MM.1S (cell line): ENCODE data around the gene RPGRIP1L.

Experiments used
- DNase-seq: peaks from one replicate; pipeline ENCODE4 v3.0.0-alpha.2; 2015
- H2AFZ ChIP-seq: fragments of 300-600 bp; sonication (generic); 2 replicates; pipeline ENCODE4 v1.6.0; 2016; ENCODE audit warnings: antibody characterized with exemption, low read length
- H3F3A ChIP-seq: fragments of 300-600 bp; sonication (generic); 2 replicates; pipeline ENCODE4 v1.6.1; 2016; ENCODE audit warnings: mild to moderate bottlenecking, antibody characterized with exemption, low read length, moderate library complexity, mixed read lengths; ENCODE audit not compliant: insufficient read depth
- H3K27ac ChIP-seq: fragments of 300-600 bp; sonication (generic); 2 replicates; pipeline ENCODE4 v1.5.1; 2016; ENCODE audit warnings: mild to moderate bottlenecking, low read length
- H3K27me3 ChIP-seq: fragments of 300-600 bp; sonication (generic); replicated peaks from 2 replicates; pipeline ENCODE4 v1.6.0; 2016; ENCODE audit warnings: low read length; ENCODE audit not compliant: insufficient read depth
- H3K36me3 ChIP-seq: fragments of 300-600 bp; sonication (generic); replicated peaks from 2 replicates; pipeline ENCODE4 v1.6.1; 2016; ENCODE audit warnings: mild to moderate bottlenecking, low read length, mixed read lengths; ENCODE audit not compliant: insufficient read depth
- H3K4me1 ChIP-seq: fragments of 300-600 bp; sonication (generic); 2 replicates; pipeline ENCODE4 v1.6.1; 2016; ENCODE audit warnings: low read length, mixed read lengths
- H3K4me2 ChIP-seq: fragments of 300-600 bp; sonication (generic); 2 replicates; pipeline ENCODE4 v1.6.0; 2016; ENCODE audit warnings: low read depth, low read length
- H3K4me3 ChIP-seq: fragments of 300-600 bp; sonication (generic); 2 replicates; pipeline ENCODE4 v1.5.1; 2016; ENCODE audit warnings: low read length, mixed read lengths
- H3K79me2 ChIP-seq: fragments of 300-600 bp; sonication (generic); 2 replicates; pipeline ENCODE4 v1.6.1; 2016; ENCODE audit warnings: mixed run types, low read length, mixed read lengths
- H3K9ac ChIP-seq: fragments of 300-600 bp; sonication (generic); 2 replicates; pipeline ENCODE4 v1.6.1; 2016; ENCODE audit warnings: low read length, mixed read lengths
- H3K9me2 ChIP-seq: fragments of 300-600 bp; sonication (generic); replicated peaks from 2 replicates; pipeline ENCODE4 v1.6.1; 2016; ENCODE audit warnings: mild to moderate bottlenecking, low read length, mixed read lengths; ENCODE audit not compliant: insufficient read depth
- H3K9me3 ChIP-seq: fragments of 300-600 bp; sonication (generic); replicated peaks from 2 replicates; pipeline ENCODE4 v1.6.1; 2016; ENCODE audit warnings: mild to moderate bottlenecking, low read length, mixed read lengths; ENCODE audit not compliant: insufficient read depth
- H4K20me1 ChIP-seq: fragments of 300-600 bp; sonication (generic); 2 replicates; pipeline ENCODE4 v1.6.1; 2016; ENCODE audit warnings: mild to moderate bottlenecking, low read length, moderate library complexity, mixed read lengths; ENCODE audit not compliant: insufficient read depth
- CTCF ChIP-seq: fragments of 300-600 bp; sonication (generic); IDR thresholded peaks from 2 replicates; pipeline ENCODE4 v1.5.1; 2016; ENCODE audit warnings: antibody characterized with exemption, low read length, mixed read lengths
- EZH2 ChIP-seq: fragments of 300-600 bp; sonication (generic); optimal IDR thresholded peaks from 2 replicates; pipeline ENCODE3; 2017; ENCODE audit warnings: low read depth, mild to moderate bottlenecking, antibody characterized with exemption, low read length, mixed read lengths
- EZH2phosphoT487 ChIP-seq: fragments of 300-600 bp; sonication (generic); IDR thresholded peaks from 2 replicates; pipeline ENCODE4 v1.6.1; 2018; ENCODE audit warnings: antibody characterized with exemption, low read length

The RPGRIP1L gene

GRCh38 chr16:53662072-53662471 lies 41.6 kb downstream of the RPGRIP1L start:
- Histone ChIP-seq H3K4me2 (no peak overlapping the region), H3K27ac (no peak overlapping the region), H3K79me2 (no peaks in the 10 kb centered on the region), H3K9me2 (no peaks in the 10 kb centered on the region), H3F3A (no peaks in the 10 kb centered on the region), H3K27me3 (no peaks in the 10 kb centered on the region), H3K9me3 (no peaks in the 10 kb centered on the region), H3K4me1 (no peaks in the 10 kb centered on the region), H3K4me3 (no peak overlapping the region), H2AFZ (no peak overlapping the region), H3K36me3 (no peaks in the 10 kb centered on the region), H3K9ac (no peak overlapping the region), H4K20me1 (no peaks in the 10 kb centered on the region)
- DNase-seq, result no peak
- TF ChIP-seq CTCF, result no peak
- no peak for TF ChIP-seq EZH2phosphoT487
- no peak for TF ChIP-seq EZH2

GRCh38 chr16:53654946-53655345 lies 48.7 kb downstream of the RPGRIP1L start:
- H3K4me3 ChIP-seq, result no peak overlapping the region
- H3K27ac ChIP-seq, result no peak overlapping the region
- H3K9ac ChIP-seq, result no peak overlapping the region
- no peak overlapping the region for H3K4me2 ChIP-seq
- no peaks in the 10 kb centered on the region for H4K20me1 ChIP-seq
- TF ChIP-seq EZH2, result no peak
- no peak for TF ChIP-seq CTCF
- no peak for TF ChIP-seq EZH2phosphoT487
- no peaks in the 10 kb centered on the region for H3K36me3 ChIP-seq
- DNase-seq, result no peak
- H3K79me2 ChIP-seq, result no peaks in the 10 kb centered on the region
- H3F3A ChIP-seq, result no peaks in the 10 kb centered on the region
- H2AFZ ChIP-seq, result no peak overlapping the region
- no peaks in the 10 kb centered on the region for H3K27me3 ChIP-seq
- H3K4me1 ChIP-seq, result 0 out of 2 replicates have a peak, but pooled peaks cover 7% of the 10 kb centered on the region
- no peaks in the 10 kb centered on the region for H3K9me2 ChIP-seq
- no peaks in the 10 kb centered on the region for H3K9me3 ChIP-seq

GRCh38 chr16:53651357-53651756 lies 52.3 kb downstream of the RPGRIP1L start:
- TF ChIP-seq EZH2phosphoT487 (no peak), CTCF (no peak), EZH2 (no peak)
- DNase-seq, result no peak
- H4K20me1 ChIP-seq, result no peaks in the 10 kb centered on the region

More at GRCh38 chr16:53651357-53651756, 52.3 kb downstream of the RPGRIP1L start:
- Histone ChIP-seq H3K9ac (no peak overlapping the region), H3K4me1 (0 out of 2 replicates have a peak, but pooled peaks cover 7% of the 10 kb centered on the region), H3K9me3 (no peaks in the 10 kb centered on the region), H3K4me3 (no peak overlapping the region), H3K79me2 (no peaks in the 10 kb centered on the region), H3K9me2 (no peaks in the 10 kb centered on the region), H3K36me3 (no peaks in the 10 kb centered on the region), H2AFZ (no peak overlapping the region), H3K27me3 (no peaks in the 10 kb centered on the region), H3K4me2 (no peak overlapping the region), H3F3A (no peaks in the 10 kb centered on the region), H3K27ac (no peak overlapping the region)
